HG02623 (cell line): Measurements from ENCODE around the gene ZNF74.
A peak's percentile ranks its signal among the peaks of the same experiment; 100 is the strongest.
"Not testable (repeated sequence)": the region's sequence is repeated elsewhere in the genome, so short reads cannot be mapped to it uniquely, and the experiment has no call there.

Source experiments
- ATAC-seq: cut with Tn5 transposase; IDR thresholded peaks from one replicate; pipeline ENCODE4 v1.9.1; 2021; ENCODE audit warnings: moderate library complexity; ENCODE audit not compliant: unreplicated experiment

ZNF74 gene

DNA sequence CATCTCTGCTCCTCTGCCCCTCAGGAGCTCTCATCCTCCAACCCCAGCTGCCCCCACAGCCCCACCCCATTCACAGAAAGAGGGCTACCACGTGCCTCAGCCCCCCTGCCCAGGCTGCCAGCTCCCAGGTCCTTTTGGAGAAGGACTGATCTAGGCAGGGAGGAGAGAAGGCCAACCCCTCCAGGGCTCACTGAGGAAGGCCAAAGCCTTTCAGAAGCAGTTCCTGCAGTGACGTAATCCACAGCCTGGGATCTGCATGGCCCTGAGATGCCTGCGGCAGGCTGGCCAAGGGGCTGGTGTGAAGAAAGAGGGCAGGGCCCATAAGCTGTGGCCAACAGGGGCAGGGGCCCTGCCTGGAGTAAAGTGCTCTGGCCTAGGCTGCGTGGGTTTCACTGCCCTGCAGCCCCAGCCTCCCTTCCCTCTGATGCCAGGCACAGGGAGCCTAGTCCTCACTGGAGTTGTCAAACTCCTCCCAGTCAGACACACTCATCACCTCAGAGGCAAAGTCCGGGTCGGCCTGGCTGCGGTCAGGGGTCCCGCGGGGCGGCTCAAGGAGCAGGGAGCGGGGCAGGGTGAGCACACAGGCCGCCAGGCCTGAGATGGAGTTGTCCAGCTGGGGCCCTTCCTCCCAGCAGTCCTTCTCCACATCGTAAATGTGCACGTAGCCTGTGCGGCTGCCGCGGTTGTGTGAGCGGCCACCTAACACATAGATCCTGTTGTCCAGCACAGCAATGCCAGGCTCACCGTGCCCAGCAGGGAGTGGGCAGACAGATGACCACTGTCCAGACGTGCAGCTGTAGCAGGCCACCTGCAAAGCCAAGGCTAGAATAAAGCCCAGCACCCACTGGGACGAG is 47.9 kb downstream of the ZNF74 start:
- no peak for ATAC-seq

DNA sequence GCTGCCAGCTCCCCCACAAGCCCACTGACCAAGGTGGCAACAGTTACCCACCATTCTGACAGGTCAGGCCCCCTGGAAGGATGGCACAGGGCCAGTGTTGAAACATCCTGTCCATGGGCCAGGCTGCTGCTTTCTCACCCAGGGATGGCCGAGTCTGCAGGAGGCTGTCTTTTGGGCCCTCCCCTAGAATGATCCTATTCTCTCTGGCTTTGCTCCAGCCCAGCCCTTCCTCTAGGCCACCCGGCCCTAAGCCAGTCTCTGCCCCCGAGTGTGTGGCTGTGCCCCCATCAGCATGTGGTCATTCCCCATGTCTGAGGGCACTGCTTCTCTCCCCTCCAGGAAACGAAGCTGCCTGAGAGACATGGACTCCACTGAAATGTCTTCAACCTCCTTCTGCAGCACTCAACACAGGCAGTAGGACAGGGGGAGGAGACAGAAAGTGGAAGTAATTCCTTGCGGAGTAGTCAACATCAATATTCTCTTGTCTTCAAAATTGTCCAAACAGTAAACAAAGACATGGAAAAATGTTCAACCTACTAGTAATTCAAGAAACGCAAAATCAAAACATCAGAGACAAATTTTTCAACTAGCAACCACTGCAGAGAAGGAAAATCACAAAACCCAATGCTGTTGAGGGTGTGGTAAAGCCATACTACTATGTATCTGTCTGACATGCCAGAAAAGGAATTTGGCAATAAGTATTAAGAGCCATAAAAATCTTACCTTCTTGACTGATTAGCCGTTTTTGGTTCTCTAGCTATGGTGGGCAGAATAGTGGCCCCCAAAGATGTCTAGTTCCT is 48.7 kb downstream of the ZNF74 start:
- no peak for ATAC-seq

DNA sequence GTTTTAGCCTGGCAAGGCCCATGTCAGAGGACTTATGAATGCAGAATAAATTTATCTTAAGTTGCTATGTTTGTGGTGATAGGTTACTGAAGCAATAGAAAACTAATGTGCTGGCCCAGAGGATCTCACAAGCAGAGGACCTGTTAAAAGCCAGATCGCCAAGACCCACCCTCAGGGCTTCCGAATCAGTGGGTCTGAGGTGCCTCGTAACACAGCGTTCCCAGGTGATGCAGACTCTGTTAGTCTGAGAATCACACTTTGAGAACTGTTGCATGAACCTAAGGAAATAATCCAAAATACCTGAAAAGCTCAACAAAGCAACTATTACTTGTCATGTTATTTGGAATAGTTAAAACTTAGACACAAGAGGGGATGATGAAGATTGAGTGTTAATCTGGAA is 50.4 kb downstream of the ZNF74 start:
- no peak for ATAC-seq

DNA sequence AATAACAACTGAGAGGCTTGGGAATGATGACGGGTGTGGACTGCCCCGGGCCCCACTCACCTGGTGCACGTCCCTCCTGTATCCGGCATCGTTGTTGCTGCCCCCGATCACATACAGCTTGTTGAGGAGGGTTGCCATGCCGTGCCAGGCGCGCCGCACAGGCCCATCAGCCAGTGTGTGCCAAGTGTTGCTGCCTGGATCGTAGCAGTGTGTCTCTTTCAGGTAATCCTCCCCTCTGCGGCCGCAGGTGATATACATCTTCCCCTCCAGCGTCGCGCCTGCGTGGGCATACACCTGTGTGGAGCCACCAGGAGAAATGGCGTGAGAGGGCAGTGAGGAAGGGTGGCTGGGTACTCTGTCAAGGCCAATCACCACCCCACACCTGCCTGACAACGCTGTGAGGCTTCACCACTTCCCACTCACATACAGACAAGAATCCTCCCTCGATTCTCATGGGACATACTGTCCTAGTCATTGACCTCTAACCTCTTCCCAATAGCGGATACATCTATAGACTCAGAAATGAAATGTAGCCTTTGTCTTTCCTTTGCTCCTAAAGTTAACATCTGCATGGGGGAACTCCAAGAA is 52.5 kb downstream of the ZNF74 start:
- no peak for ATAC-seq

DNA sequence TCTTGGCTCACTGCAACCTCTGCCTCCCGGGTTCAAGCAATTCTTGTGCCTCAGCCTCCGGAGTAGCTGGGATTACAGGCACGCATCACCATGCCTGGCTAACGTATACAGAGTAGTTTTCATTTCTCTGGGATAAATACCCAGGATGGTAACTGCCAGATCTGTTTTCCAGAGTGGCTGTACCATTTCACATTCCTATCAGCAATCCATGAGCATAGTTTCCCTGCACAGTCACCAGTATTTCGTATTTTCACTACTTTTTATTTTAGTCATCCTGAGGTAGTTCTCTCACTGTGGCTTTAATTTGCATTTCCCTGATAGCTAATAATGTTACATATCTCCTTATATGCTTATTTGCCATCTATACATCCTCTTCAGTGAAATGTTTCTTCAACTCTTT is 54.7 kb downstream of the ZNF74 start:
- no peak for ATAC-seq

DNA sequence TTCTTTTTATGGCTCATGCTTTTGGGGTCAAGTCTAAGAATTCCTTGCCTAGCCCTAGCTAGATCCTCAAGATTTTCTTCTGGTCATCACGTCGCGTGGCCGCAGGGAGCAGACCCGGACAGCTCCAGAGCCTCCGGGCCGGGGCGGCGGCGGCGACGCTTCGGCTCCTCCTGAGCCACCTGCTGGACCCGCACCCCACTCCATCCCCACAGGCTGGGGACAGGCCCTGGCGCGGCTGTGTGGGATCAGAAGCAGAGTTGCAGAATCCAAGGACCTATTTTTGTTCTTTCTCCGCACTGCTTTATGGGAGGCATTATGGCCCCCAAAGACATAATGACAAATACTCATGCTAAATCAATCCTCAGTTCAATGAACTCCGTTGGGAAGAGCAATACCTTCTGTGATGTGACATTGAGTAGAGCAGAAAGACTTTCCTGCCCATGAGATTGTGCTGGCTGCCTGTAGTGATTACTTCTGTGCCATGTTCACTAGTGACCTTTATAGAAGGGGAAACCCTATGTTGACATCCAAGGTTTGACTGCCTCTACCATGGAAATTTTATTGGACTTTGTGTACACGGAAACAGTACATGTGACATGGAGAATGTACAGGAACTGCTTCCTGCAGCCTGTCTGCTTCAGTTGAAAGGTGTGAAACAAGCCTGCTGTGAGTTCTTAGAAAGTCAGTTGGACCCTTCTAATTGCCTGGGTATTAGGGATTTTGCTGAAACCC is 56.0 kb downstream of the ZNF74 start:
- no peak for ATAC-seq

DNA sequence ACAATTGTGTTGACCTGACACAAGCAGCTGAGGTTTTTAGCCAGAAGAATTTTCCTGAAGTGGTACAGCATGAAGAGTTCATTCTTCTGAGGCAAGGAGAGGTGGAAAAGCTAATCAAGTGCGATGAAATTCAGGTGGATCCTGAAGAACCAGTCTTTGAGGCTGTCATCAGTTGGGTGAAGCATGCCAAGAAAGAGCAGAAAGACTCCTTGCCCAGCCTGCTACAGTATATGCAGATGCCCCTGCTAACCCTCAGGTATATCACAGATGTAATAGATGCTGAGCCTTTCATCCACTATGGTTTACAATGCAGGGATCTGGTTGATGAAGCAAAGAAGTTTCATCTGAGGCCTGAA is 56.6 kb downstream of the ZNF74 start:
- no peak for ATAC-seq

DNA sequence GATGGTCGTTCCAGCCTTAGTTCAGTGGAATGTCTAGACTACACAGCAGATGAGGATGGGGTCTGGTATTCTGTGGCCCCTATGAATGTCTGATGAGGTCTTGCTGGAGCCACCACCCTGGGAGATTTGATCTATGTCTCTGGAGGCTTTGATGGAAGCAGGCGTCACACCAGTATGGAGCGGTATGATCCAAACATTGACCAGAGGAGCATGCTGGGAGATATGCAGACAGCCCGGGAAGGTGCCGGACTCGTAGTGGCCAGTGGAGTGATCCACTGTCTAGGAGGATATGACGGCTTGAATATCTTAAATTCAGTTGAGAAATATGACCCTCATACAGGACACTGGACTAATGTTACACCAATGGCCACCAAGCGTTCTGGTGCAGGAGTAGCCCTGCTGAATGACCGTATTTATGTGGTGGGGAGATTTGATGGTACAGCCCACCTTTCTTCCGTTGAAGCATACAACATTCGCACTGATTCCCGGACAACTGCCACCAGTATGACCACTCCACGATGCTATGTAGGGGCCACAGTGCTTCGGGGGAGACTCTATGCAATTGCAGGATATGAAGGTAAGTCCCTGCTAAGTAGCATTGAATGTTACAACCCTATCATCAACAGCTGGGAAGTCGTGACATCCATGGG is 57.3 kb downstream of the ZNF74 start:
- not testable (repeated sequence) for ATAC-seq

DNA sequence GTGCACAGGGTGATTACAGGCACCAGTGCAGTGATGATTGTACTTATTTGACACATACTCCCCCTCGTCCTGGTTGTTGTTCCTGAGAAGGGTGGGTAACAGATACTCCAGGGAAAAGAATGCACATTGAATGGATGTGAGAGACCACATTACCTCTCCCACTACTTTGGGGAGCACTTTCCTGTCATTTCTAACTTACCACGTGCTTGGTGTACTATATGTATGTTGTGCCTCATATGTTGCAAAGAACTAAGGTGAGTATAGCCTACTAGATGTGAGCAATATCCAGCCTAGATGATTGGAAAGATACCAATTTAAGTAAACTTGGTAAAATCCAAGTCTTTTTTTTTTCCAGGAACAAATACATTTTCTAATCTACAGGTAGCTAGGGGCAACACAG is 58.0 kb downstream of the ZNF74 start:
- ATAC-seq, result no peak

DNA sequence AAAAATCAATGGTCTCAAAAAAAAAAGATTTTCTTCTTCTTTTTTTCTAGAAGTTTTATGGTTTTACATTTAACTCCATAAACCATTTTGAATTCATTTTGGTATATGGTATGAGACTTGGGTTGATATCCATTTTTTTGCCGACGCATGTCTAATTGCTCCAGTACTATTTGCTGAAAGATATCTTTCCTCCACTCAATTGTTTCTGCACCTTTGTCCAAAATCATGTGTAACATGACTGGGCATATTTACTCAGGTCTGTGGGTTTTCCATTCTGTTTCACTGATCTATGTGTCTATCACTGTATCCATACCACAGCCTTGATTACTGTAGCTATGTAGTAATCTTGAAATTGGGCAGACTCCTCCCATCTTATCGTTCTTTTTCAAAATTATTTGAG is 59.3 kb downstream of the ZNF74 start:
- ATAC-seq, result no peak

DNA sequence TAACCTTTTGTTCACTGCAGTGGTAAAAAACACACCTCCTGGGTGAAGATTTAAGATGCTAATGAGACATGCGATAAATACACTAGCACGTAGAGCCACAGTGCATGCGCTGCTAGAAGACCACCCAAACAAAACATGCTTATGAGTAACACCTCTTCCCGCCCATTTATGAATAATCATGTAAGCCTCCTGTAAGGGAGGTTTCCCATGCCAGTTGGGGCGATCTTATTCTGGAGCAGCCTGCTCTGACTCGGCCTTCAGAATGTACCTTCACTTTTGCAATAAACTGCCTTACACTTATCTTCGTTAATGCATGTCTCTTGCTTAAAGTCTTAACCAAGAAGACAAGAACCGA is 61.7 kb downstream of the ZNF74 start:
- no peak for ATAC-seq

DNA sequence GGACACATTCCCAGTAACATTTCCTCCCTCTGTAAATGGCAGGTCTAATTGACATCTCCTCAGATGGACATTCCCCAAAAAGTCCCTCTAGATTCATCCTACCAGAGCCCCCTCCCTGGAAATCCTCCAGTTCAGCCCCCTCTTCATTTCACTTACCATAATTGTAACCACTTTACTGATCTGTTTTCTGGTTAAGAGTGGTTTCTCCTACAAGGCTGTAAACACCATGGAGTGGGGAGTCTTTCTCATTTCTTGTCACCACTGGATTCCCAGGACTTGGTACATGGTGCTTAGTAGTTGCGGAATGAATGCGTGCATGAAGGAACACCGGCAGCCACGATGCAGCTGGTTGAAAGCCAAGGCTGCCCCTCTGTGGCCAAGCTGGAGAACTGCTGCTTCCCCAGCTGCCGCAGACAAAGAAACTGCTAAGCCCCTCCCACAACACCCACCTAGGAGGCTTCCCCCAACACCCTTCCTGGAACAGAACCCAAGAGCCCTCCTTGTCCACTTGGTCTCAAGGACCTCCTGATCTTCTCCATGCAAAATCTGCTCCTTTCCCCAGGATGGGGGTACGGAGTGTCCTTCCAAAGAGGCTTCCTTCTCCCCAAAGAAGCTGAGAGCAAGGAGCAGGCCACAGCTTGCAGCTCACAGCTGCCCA is 62.2 kb downstream of the ZNF74 start:
- ATAC-seq, result peak; percentile 66

DNA sequence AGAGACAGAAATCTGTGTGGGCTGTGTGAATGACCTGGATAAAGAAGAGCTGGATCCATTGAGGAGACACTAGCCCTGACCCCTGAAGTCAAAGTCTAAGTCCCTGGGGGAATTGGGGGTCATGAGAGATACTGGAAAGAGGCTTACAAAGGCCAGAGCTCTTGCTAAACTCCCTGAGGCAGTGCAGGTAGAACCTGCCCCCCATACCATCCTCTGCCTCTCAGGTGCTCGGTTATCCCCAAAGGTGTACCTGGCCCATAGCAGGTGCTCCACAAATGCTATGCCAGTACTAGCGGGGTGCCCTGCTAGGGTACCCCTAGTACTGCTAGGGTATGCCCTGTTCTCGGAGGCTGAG is 62.7 kb downstream of the ZNF74 start:
- no peak for ATAC-seq

DNA sequence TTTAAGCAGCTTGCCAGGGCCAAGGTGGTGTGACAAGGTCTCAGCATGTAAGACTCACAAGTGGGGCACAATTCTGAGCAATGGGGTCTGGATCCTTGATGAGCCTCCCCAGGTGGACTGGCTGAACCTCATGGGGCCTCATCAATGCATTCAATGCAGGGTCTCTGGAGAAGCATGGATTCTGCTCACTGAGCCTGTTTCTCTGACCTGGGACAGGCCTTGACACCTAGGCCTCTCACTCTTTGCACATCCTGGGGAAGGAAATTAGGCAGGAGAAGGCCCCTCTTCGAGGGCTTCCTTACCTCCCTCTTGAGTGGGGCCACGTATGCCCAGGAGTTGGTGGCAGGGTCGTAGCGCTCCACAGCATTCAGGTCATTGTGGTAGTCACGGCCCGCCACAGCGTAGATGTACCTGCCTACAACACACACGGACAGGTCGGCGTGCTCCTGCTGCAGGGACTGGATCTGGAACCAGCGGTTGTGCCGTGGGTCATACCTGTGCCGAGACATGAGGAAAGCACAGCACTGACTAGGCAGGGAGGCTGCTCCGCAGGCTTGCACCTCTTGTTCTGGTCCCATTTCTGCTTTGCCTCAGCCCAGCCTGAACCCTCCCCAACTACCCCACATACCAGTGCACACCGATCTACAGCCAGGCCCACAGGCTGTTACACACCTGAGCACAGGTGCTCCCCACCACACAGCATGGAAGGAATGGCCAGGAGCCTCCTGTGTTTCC is 63.7 kb downstream of the ZNF74 start:
- ATAC-seq, result no peak
